PFSK-1 (cell line): ENCODE measurements around the gene C1orf52.
A peak's percentile ranks its signal among the peaks of the same experiment; 100 is the strongest.

Source experiments
- FOXP2 ChIP-seq: optimal IDR thresholded peaks from 2 replicates; pipeline ENCODE3; 2011; ENCODE audit warnings: borderline replicate concordance, control low read depth, inconsistent platforms; ENCODE audit not compliant: insufficient read depth; ENCODE audit errors: extremely low read length, extremely low read depth
- POLR2AphosphoS5 ChIP-seq: IDR thresholded peaks from 2 replicates; pipeline ENCODE4 v1.6.1; 2012; ENCODE audit warnings: low read depth, mild to moderate bottlenecking, control low read depth, low read length, moderate library complexity
- TAF1 ChIP-seq: IDR thresholded peaks from 2 replicates; pipeline ENCODE4 v1.6.1; 2012; ENCODE audit warnings: low read length, control low read depth, borderline replicate concordance; ENCODE audit not compliant: insufficient read depth

The C1orf52 gene

GRCh38 chr1:85200463-85201339 lies 58.8 kb downstream of the C1orf52 start, which contains the start of gene SYDE2:
TSS of gene SYDE2 (minus strand) at chr1:85201016. CDS start at chr1:85200996, 20 bp downstream.
- TF ChIP-seq POLR2AphosphoS5 = peak; percentile 23; the same call in 1 of the 2 replicates
- TF ChIP-seq FOXP2 = no peak
- 0 out of 2 replicates have a peak, but pooled peaks have one; percentile 35 for TF ChIP-seq TAF1
